HG03135 (cell line): ENCODE data around the gene SESN3.
"Not testable (repeated sequence)": the region's sequence is repeated elsewhere in the genome, so short reads cannot be mapped to it uniquely, and the experiment has no call there.

Experiments
- ATAC-seq: cut with Tn5 transposase; IDR thresholded peaks from one replicate; pipeline ENCODE4 v1.9.1; 2021; ENCODE audit warnings: mild to moderate bottlenecking, moderate library complexity; ENCODE audit not compliant: unreplicated experiment

SESN3 gene

DNA sequence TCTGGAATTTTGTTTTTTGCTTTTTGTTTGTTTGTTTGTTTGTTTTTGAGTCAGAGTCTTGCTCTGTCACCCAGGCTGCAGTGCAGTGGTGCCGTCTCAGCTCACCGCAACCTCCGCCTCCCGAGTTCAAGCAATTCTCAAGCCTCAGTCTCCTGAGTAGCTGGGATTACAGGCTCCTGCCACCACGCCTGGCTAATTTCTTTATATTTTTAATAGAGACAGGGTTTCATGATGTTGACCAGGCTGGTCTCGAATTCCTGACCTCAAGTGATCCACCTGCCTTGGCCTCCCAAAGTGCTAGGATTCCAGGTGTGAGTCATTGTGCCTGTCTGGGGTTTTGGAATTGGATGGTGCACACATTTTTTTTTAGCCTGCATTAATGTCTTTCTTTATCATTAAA is 20.9 kb upstream of the SESN3 start:
- not testable (repeated sequence) for ATAC-seq

DNA sequence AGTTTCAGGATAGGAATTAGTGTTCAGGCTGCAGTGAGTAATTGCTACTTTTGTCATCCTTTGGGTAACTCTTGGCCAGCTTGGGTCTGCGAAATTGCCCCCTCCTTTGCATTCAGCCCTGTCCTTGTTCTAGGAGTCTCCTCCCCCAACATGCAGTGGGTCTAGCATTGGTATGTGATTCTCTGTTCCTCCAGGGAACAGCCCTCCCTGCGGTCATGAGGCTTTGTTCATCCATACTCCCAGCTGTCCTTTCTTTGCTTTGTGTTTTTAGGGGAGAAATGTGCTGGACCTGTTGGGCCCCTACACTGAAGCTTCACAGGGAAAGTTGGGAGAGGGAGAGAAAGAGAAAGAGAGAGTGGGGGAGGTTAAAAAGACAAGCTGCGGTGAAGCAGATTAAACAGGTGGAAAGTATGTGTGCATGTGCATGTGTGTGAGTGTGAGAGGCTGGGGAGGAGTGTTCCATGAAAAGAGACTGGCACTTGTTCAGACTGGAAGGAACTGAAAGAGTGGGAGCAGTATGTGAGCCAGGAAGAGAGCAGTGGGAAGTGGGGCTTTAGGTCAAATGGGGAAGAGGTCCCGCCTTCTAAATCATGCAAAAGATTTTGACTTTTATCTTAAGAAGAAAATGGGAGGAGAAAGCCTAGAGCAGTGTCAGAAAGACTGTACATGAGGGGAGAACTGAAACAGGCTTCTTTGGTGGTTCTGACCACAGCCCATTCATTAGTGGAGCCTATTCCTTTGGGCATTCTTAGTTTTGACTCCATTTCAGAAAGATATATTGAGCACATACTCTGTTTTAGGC is 17.9 kb upstream of the SESN3 start:
- ATAC-seq = peak; percentile 86

DNA sequence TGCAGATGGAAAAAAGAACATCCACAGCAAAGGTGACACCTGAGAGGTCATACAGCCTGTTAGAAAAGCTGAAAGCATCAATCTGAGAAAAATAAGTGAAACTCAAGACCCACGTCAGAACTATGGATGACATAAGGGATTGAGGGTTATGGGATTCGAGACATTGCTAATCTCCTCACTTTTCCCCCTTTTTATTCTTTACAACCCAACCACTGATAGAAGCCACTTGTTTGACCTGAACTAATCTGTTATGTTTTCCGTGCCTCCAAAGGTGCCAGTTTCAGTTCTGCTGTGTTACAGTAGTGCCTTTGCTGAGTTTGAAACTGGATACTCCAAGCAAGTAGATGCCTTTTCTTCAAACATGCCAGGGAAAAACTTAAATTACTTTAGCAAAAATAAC is 16.9 kb upstream of the SESN3 start:
- ATAC-seq = no peak

DNA sequence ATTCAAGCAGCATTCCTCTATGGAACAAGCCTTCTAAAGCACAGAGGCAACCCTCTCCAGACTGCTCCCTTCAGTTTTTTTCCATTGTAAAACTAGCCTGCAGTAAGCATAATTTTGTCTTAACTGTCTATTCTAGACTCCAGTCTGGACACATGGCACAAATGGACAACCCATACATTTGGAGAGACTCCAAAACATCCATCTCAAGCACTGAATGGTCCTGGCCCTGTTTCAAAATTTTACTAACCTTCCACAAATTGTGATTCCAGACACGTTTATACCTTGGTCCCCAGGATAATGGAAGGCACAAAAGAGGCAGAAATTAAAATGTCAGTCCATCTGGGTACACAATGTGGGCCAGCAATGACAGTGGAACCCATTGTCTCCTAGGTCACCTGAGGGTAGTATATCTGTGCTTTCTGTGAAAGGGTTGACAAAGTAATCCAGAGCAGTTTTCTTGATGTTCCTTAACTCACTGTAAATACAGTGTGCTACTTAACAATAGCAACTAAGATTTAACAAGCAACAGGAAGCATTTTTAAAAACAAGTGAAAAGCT is 16.2 kb upstream of the SESN3 start:
- no peak for ATAC-seq

DNA sequence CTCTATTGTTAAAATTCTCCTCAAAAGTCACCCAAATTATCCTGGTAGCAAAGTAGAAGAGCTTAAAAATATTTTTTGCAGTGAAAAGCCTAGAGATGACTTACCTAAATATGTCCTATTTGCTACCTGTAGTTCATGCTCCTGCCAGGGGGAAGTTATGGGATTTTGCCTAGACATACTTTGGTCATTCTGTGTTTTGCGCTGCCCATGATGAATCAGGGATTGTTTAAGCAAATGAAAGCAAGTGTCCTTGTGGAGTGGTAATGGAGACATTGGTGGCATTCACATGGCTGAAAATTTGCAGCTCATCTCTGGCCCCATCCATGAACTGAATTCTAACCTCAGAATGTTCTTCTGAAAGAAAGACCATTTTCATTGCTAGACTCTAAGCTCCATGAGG is 14.6 kb upstream of the SESN3 start:
- ATAC-seq = no peak

DNA sequence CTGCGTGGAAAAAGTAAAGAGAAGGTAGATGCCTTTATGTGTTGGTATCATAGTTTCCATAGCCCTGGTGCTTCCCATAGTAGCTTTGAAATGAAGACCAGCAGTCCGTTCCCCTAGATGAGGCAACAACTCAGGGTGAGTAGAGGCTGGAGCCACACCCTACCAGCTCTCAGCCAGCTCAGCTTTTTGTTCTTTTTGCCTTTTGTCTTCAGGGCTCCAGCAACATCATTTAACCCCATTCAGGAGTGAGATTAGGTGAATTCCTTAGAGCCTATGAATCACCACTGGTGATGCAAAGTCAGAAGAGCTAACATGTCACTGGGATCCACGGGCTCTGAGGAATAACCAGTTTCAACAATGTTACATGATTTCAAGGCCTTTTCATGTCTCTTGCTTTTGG is 14.0 kb upstream of the SESN3 start:
- no peak for ATAC-seq

DNA sequence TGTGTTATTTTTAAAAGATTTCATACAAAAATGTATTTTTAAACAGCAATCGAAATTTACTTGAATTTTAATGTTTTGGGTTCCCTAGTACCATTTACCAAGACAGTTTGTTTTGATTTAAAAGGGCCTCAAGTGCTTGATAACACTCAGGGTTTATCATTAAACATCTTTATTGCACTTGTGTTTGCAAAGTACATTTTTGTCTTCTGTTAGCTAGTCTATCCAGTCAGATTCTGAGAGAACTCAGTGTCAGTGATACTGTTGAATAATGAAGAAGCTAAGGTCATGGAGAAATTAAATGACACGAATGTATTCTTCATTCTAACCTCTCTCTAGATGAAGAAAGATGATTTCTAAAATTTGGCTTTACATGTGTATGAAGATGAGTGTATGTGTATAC is 12.7 kb upstream of the SESN3 start:
- no peak for ATAC-seq

DNA sequence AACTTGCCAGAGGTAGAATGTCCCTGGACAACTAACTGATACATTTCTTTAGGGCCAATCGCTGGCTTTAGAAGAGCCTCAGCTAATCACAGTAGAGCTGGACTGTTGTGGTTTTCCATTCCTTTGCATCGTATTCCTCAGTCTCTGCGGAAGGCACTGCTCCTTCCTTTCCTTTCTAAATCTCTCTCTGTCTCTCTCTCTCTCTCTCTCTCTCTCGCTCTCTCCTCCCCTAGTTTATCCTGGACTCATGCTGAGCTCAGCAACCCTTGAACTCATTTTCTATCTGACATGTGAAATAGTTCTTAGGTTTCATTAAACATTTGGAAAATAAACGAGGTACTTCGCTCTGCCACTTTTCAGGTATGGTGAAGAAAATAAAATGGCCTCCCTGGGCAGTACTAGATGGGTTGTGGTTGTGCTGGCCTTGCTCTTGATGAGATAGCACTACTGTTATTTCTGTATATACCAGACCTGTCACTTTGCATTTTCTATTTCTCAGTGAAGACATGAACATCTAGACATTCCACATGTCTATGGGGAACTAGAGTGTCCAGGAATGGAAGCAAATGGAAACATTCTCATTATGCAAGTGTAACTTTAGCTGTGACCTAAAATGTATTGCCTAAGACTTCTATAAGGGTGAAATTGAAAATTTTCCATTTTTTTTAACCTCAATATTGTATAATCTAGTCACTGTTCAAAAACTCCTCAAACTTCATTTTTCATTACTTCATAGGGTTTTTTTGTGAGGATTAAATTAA is 12.0 kb upstream of the SESN3 start:
- no peak for ATAC-seq

DNA sequence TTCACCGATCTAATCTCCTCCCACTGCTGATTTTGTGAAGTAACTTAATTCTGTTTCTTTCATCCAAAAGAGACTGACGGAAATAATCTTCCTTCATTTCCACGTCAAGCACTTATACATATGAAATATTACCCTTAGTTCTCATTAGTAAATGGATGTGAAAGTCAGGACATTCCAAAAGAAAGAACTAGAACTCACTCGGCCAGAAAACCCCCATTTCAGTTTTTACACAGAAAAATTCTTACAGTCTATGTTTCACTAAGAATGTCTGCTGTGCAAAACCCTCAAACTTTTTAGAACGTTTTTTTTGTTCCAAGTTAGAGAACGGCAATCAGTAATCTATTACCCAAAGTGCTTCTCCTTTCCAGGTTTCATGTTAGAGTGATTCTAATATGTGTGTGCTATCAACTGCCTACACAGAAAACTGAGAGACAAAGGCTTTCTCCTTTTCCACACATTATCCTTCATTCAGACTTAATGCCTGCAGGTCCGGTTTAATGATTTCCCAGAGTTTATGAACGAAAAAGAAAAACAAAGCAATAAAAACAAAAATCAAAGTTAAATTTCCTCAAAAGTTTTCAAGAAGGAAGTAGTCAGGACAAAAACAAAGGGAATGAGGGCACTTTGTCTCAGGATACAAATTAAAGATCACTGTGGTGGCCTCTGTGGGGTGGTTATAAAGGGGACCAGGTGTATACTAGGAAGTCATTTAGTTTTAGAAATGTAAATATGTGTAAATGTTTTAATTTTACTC is 11.3 kb upstream of the SESN3 start:
- ATAC-seq = peak; percentile 74

DNA sequence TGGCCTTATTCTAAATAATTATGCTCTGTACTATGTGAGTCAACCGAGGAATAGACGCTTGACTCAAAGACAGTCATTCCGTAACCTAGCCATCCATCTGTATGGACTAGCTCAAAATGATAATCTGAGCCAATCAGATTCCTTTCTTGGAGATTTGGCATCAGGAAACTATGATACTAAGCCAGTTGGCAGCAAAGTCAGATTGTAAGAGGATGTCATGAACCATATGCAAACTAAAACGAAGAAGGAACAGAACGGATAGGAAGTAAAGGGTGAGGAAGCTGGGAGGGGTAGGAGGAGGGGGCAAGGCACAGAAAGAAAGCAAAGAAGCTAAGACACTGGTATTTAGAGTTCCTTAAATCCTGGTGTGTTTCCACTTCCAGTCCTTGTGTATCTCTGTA is 10.7 kb upstream of the SESN3 start:
- ATAC-seq = peak; percentile 48

DNA sequence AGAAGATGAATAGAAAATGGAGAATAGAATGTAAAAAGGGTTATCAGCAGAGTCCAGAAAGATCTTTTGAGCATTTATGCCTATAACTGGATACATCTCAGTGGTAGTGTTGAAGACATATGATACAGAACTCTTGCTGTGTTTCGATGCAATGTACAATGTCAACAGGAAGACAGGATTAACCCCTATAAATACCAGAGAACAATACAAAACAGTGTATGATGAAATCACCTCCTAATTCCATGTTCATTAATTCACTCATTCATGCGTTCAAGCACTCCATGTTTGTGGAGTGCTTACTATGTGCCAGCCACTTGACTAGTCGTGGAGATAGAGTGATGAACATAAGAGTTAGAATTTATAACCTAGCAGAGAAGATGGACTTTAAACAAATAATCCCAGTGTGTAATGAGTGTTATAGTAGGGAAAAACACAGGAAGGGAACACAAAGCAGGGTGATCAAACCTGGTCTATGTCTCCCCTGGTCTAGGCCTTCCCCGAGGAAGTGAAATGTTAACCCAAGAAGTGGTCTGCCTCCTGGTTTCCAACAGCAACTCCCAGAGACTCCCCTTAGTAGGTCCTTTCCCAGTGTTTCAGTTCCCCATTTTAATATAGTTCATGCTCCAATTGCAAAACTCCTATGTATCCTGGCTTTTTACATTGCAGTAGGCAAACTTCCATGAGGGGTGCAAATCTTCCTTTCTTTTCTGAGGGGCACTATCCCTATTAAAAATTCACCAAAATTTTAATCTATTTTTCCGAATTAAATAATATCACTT is 9.1 kb upstream of the SESN3 start:
- no peak for ATAC-seq

DNA sequence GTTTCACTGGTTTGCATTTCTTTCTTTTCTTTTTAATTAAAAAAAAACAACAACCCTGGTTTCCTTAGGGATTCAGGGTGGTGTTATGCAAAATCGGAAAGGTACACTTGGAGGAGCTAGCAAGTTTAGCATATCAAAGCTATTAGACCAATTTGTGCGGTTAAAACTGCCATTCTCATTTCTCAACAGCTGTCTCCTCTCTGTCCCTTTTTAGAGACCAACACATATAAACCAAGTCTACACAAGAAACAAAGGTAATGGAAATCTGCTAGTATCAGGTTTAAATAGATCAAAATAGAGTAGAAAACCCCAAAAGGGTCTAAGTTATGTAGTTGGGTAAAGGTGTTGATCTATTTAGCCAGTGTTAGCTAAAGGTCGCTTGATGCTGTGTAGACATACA is 1.7 kb upstream of the SESN3 start:
- ATAC-seq = no peak

DNA sequence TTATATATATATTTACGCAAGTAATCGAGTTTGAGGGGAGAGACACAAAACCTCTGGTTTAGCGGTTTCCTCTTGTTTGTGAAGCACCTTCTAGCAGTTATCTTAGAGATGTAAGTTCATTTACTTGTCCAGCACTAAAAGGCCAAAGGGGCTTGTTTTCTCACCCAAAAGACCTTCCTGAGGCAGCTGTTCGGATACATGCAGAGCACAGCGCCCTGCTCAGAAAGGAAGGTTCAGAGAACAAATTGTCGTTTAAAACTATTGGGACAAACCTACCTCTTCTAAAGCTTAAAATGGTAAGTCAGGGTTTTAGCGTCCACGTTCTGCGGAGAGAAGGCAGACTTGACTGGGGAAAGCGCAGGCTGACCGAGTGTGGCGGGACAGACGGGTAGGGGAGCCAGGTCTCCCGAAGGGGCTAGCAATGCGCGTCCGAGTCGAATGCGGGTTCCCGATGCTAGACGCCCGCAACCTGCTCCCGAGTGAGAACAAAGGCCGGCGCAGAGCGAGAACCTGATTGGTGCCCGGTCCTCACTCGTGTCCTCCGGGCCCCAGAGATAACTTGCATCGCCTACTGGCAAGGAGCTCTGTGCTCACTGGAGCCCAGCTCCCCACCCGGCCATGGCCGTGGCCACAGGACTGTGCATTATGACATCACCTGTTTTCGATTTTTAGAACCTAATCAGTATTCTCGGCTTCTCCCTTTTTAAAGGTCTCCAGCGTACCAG is 1.0 kb upstream of the SESN3 start:
- ATAC-seq = peak; percentile 32

DNA sequence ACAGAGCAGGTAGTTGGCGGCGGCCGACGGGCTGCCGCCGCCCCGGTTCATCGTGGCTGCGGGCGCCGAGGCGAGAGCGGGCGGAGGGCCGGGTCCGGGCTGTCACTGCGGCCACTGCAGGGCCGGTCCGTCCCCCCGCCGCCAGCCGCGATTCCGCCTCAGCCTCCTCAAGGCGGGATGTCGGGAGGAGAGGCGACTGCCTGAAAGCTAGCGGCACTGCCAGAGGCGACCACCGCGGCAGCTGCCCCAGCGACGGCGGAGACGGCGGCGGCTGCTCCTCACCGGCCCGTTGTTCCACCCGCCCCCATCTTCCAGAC is 234 bp downstream of the SESN3 start:
- ATAC-seq = peak; percentile 5

DNA sequence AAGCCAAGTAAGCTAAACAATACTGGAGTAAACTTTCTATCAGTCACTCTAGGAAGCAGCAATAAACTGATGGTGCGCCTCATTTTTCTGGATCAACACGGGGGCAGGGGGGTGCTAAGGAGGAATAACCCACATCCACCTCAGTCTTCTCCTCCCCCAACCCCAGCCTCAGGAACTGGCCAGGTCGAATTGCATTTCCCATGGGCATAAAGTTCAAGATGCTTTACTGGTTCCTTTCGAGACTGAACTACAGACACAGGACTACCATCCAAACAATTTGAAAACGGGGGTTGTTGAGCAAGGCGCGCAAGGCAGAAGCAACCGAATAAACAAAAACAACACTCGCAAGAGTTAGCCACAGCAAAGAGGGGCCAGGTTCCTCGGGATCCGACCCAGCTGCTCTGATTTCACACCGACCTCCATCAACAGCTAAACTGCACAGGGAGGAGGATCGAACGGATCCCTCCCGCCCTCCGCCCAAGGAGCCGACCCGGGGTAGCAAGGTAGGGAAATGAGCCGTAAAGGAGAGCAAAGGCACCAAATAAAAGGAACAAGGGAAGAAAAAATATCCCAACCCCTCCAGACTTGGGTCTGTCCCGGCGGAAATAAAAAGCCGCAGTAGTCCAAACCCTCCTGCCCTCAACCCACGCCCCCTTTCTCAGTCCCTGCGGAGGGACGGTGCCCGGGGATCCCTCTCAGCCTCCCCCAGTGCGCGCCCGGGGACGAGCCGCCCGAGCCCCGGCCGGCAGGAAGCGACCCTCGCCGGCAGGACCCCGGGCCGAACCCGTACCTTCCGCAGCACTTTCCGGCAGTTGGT is 801 bp downstream of the SESN3 start:
- ATAC-seq = no peak

DNA sequence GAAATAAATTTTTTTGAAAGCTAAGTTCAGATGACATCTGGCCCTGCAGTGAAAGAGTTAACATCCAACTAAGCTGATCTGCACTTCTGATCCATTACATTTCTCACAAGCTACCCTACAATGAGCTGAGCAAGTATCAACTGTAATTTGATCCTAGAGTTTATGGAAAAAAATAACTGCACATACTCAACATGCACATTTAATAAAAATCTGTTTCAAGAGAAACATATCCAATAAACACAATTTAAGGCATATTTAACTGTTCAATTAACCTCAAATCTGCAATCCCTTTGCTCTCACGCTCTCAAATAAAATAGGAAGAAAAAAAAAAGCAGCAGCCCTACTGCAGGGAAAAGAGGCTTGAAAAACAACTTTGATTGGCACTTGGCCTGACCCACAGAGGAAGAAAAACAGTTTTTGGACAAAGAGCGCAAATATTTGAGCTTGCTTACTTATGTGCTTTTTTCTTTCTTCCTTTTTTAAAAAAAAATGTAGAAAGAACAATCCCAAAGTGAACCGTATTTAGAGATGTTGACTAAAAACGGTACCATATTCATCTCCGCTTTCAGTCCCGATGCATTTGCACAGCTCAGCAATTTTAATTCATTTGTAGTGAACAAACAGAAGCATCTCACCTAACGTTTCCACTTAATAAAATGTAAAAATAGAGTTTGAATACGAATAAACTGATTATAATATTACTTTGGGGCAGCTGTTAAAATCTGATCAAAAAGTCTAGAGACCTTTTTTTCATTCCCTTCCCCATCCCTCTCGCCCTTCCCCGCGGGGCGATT is 1.6 kb downstream of the SESN3 start:
- no peak for ATAC-seq

DNA sequence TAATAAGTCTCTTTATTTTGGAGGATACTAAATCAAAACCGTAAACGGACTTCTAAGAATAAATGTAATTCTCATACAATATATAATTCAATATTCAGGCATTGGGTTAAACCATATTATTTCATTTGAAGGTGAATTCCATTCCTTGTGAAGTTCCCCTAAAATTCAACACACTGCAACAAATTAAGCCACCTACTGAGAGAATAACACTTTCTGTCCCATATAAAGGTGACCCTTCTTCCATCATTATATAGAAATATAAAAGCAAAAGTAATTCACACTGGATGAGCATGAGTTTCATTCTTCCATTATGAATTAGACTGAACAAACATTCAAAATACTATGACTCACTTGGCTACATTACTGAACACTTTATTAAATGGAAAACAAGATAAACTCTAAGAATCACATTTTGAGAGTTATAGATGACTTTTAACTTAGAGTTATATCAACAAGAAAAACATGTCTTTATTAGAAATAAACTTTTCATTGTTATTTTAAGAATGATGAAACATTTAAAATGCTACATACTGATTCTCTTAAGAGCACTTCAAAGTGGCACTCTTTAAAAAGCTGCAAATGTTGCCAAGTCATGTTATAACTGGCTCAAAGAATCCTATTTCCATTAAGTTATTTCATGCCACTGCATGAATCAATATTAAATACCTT is 2.8 kb downstream of the SESN3 start:
- ATAC-seq = no peak

DNA sequence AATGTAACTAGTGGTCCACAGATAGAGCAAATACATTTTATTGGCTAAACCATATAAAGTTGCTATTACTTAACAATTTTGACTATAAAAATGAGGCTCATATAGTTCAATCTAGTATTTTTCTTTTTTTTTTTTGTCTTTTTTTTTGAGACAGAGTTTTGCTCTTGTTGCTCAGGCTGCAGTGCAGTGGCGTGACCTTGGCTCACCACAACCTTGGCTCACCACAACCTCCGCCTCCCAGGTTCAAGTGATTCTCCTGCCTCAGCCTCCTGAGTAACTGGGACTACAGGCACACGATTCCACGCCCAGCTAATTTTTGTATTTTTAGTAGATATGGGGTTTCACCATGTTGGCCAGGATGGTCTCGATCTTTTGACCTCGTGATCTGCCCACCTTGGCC is 3.9 kb downstream of the SESN3 start:
- ATAC-seq = not testable (repeated sequence)
